BLaER1 treated with 17β-estradiol and CSF1 and Interleukin-3, amounts not matched to agents 10 nM and 100 nM (cell line): ENCODE results near the gene ISM2.
A peak's percentile ranks its signal among the peaks of the same experiment; 100 is the strongest.

ENCODE experiments used
- H3K27ac ChIP-seq, 11 experiments: shearing (Covaris generic); formaldehyde crosslinking; 2 replicates each; pipeline ENCODE4 v1.8.1; 2022
- H3K27me3 ChIP-seq, 11 experiments: shearing (Covaris generic); formaldehyde crosslinking; 2 replicates each; pipeline ENCODE4 v1.8.1; 2022
- H3K36me3 ChIP-seq, 11 experiments: shearing (Covaris generic); formaldehyde crosslinking; 2 replicates each; pipeline ENCODE4 v1.8.1; 2022
- H3K4me1 ChIP-seq, 10 experiments: shearing (Covaris generic); formaldehyde crosslinking; 2 replicates each; pipeline ENCODE4 v1.8.1; 2022
- H3K4me2 ChIP-seq, 11 experiments: shearing (Covaris generic); formaldehyde crosslinking; 2 replicates each; pipeline ENCODE4 v1.8.1; 2022
- H3K4me3 ChIP-seq, 10 experiments: shearing (Covaris generic); formaldehyde crosslinking; 2 replicates each; pipeline ENCODE4 v1.8.1; 2022
- H3K9ac ChIP-seq, 11 experiments: shearing (Covaris generic); formaldehyde crosslinking; 2 replicates each; pipeline ENCODE4 v1.8.1; 2022
- H3K9me3 ChIP-seq, 11 experiments: shearing (Covaris generic); formaldehyde crosslinking; replicated peaks in 1 of 11; 2 replicates each; pipeline ENCODE4 v1.8.1; 2022
- H4K20me1 ChIP-seq, 11 experiments: shearing (Covaris generic); formaldehyde crosslinking; 2 replicates each; pipeline ENCODE4 v1.8.1; 2022
- Cebpa-rat ChIP-seq, 11 experiments: shearing (Covaris generic); IDR thresholded peaks; 2 replicates each; pipeline ENCODE4 v1.8.1; 2022

Gene ISM2

DNA sequence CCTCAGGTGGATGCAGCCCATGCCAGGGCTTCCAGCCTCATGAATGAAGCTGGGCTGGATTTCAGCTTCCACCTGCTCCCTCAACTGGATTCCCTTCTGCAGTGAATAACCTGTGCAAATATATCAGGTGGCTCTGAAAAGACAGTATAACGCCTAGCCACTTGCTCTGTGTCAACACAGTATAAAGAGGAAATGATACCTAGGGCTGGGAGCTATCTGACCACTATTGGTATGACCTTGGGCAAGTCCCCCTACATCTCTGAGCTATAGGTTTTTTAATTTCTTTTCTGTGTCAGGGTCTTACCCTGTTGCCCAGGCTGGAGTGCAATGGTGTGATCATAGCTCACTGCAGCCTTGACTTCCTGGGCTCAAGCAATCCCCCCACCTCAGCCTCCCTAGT, 19.8 kb downstream of the ISM2 start:
- no peak for TF ChIP-seq Cebpa-rat (IDR thresholded peaks at IDR 0.05)

DNA sequence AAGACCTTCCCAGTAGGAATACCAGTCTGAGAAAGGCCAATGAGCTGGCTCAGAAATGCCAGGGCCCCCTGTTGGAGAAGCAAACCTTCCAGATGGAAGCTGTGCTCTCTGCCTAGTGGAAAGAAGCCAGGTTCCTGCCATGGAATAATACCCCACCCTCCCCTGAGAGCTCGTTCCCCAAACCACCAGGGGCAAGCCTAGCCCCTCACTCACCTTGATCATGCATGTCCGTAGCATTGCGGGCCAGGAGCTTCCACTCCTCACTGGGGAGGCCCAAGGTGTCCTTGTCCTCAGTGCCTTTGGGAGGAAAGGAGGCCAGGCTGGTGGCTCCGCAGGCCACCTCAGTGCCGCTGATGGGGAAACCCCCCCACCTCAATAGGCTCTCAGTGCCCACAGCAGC, 20.6 kb downstream of the ISM2 start:
- Histone ChIP-seq H3K4me3 (no peak overlapping the region), H3K9ac (no peak overlapping the region), H3K36me3 (no peaks in the 10 kb centered on the region), H3K4me2 (no peak overlapping the region), H3K27ac (no peak overlapping the region), H3K4me1 (peaks cover 0 to 35% (median 24%) of the 10 kb centered on the region in 10 experiments; a peak in 17 of 20 replicates), H3K27me3 (no peaks in the 10 kb centered on the region), H3K9me3 (no peaks in the 10 kb centered on the region), H4K20me1 (peaks cover 0 to 5% (median 0%) of the 10 kb centered on the region in 11 experiments; a peak in 2 of 22 replicates)
- TF ChIP-seq Cebpa-rat (IDR thresholded peaks at IDR 0.05) = no peak

More for the DNA sequence above, 19.8 kb downstream of the ISM2 start:
- Histone ChIP-seq H3K36me3 (no peaks in the 10 kb centered on the region), H3K27me3 (no peaks in the 10 kb centered on the region), H3K4me2 (no peak overlapping the region), H3K4me3 (no peak overlapping the region), H4K20me1 (peaks cover 0 to 5% (median 0%) of the 10 kb centered on the region in 11 experiments; a peak in 2 of 22 replicates), H3K27ac (no peak overlapping the region), H3K4me1 (peaks cover 0 to 40% (median 29%) of the 10 kb centered on the region in 10 experiments; a peak in 17 of 20 replicates), H3K9ac (no peak overlapping the region), H3K9me3 (no peaks in the 10 kb centered on the region)

DNA sequence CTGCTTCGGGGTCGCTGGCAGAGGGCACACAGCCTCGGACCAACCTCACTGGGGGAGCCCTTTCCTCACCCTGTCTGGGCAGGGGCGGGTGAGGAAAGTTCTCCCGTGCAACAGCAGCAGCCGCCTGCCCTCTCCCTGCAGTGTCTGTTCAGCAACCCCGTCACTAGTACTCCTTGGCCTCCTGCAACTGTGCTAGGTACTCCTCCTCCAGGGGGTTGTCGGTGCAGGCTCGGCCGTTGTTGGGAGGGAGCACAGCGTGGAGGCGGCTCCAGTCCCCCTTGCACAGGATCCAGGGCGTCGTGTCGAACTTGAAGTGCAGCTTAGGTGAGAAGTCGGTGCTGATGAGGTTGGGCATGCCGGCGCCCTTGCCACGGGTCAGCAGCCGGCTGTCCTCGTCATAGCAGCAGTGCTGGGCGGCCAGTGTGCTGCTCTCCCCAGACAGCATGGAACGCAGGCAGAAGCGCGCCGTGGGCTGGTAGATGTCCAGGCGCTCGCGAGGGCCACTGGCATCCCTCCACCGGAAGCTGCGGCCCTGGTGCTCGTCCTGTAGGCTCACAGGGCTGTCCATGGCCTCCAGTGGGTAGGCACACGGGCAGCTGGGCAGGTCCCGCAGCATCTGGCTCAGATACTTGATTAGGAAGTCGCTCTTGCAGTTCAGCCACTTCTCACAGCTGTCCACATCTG, 23.0 kb downstream of the ISM2 start:
- Histone ChIP-seq H3K27ac (no peak overlapping the region), H3K27me3 (no peaks in the 10 kb centered on the region), H3K4me2 (no peak overlapping the region), H3K4me3 (no peak overlapping the region), H3K4me1 (peaks cover 0 to 12% (median 3%) of the 10 kb centered on the region in 10 experiments; a peak in 6 of 20 replicates), H3K36me3 (no peaks in the 10 kb centered on the region), H3K9ac (no peak overlapping the region), H3K9me3 (no peaks in the 10 kb centered on the region), H4K20me1 (peaks cover 0 to 5% (median 0%) of the 10 kb centered on the region in 11 experiments; a peak in 2 of 22 replicates)
- TF ChIP-seq Cebpa-rat (IDR thresholded peaks at IDR 0.05) = no peak

DNA sequence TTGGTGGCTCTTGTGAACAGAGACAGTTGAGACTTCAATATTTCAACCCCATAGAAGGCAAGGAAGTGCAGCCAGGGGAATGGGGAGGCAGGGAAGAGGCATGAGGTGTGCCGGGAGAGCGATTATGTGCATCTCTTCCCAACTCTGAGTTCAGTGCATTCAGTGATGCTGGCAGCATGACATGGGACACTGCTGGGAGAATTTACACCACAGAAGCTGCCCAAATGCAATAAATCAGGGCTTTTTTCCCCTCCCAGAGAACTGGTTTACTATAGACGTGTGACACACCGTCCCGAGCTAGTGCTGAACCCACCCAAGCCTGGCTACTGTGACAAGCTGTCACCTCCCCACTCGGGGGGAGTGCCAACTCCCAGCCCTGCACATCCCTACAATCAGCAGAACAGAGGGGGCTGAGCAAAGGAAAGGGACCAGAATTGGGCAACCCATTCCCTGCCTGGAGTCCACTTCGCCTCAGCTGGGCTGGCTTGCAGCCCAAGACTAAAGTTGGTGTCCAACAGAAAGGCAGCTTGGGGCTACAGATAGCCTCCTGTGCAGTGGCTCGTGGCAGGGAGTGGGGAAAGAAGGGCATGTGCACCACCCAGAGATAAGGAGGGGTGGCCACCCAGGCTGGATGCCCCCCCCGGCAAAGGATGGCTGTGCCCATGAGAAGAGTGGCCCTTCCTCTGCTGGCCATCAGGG, 24.0 kb downstream of the ISM2 start:
- no peak overlapping the region for H3K4me3 ChIP-seq
- peaks cover 1 to 9% (median 4%) of the 10 kb centered on the region in 11 experiments for H3K36me3 ChIP-seq
- H3K9me3 ChIP-seq = no peaks in the 10 kb centered on the region
- peaks cover 0 to 8% (median 2%) of the 10 kb centered on the region in 11 experiments; a peak in 11 of 22 replicates for H4K20me1 ChIP-seq
- H3K27me3 ChIP-seq = no peaks in the 10 kb centered on the region
- TF ChIP-seq Cebpa-rat (IDR thresholded peaks at IDR 0.05) = no peak
- peaks cover 0 to 12% (median 3%) of the 10 kb centered on the region in 10 experiments; a peak in 6 of 20 replicates for H3K4me1 ChIP-seq
- H3K4me2 ChIP-seq = peak overlapping the region in 3 of 11 experiments; percentile 1 to 32 (median 18); a peak in 4 of 22 replicates
- H3K9ac ChIP-seq = no peak overlapping the region
- H3K27ac ChIP-seq = no peak overlapping the region

DNA sequence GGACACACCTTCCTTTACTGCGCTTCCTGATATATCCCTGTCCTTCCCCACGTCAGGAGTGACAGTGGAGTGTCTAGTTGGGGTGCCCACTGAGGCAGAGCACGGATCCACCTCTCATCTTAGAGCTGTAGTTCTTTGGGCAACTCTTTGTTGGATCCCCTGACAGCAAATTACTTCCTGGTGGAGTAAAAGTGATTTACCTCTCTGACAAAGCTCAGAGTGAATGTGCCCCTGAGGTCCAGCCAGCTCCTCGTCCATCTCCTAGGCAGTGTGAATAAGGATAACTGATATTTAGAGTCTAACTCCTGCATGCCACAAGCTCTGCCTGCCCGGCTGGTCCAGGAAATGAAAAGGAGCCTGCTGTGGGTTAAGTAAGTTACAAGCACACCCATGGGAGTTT, 24.7 kb downstream of the ISM2 start:
- peaks cover 8 to 16% (median 11%) of the 10 kb centered on the region in 11 experiments for H3K36me3 ChIP-seq
- H4K20me1 ChIP-seq = peaks cover 0 to 15% (median 9%) of the 10 kb centered on the region in 11 experiments; a peak in 14 of 22 replicates
- H3K27me3 ChIP-seq = no peaks in the 10 kb centered on the region
- no peak overlapping the region for H3K4me3 ChIP-seq
- peaks cover 0 to 12% (median 3%) of the 10 kb centered on the region in 10 experiments; a peak in 6 of 20 replicates for H3K4me1 ChIP-seq
- H3K4me2 ChIP-seq = peak overlapping the region in 4 of 11 experiments; percentile 1 to 32 (median 14); a peak in 5 of 22 replicates
- H3K9ac ChIP-seq = no peak overlapping the region
- H3K27ac ChIP-seq = no peak overlapping the region
- TF ChIP-seq Cebpa-rat (IDR thresholded peaks at IDR 0.05) = no peak
- H3K9me3 ChIP-seq = no peaks in the 10 kb centered on the region

DNA sequence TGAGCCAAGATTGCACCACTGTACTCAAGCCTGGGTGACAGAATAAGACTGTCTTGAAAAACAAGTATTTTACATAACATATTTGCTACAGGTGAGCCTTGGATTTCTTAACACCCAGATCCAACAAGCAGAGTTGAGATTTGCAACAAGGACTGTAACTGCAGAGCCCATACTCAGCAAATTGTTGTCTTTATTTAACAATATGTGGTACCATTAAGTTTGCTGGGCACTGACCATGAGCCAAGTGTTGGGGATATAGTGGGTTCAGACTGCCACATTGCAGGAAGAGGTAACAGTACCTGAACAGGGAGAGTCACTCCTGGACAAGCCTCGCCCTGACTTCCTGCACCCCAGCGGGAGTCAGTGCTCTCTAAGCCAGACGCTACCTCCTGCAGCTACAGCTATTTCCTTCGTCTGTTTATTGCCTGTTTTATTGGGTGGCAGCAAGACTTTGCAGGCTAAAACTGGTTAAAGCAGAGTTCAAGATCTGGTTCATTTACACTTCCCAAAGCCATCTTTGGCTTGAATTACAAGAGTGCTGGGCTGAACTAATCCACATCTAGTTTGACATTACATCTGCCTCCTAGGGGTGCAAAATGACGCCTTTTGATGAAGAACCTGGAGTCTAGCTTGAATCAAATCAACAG, 28.3 kb downstream of the ISM2 start:
- no peak overlapping the region for H3K4me2 ChIP-seq
- no peak overlapping the region for H3K4me3 ChIP-seq
- H3K9ac ChIP-seq = no peak overlapping the region
- no peaks in the 10 kb centered on the region for H3K27me3 ChIP-seq
- peaks cover 0 to 51% (median 40%) of the 10 kb centered on the region in 11 experiments; a peak in 18 of 22 replicates for H4K20me1 ChIP-seq
- no peaks in the 10 kb centered on the region for H3K9me3 ChIP-seq
- TF ChIP-seq Cebpa-rat (IDR thresholded peaks at IDR 0.05) = no peak
- peaks cover 0 to 12% (median 3%) of the 10 kb centered on the region in 10 experiments; a peak in 6 of 20 replicates for H3K4me1 ChIP-seq
- H3K27ac ChIP-seq = no peak overlapping the region
- H3K36me3 ChIP-seq = peaks cover 44 to 52% (median 47%) of the 10 kb centered on the region in 11 experiments

DNA sequence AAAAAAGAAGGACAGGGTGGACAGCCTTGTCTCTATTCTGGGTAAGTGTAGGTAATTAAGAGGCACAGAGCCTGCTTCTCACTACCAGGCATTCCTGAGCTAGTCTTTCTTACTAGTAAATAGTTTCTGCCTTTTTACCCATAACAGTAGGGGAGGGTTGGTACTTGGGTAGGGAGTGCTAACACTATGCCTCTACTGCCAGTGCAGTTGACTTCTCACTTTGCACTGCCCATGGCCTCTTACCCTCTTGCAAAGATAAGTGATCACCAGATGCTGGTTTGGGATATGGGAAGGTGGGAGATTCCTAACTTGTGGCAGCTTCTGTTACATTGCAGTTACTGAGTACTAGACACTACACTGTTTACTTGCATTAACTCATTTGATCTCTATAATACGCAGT, 29.1 kb downstream of the ISM2 start:
- H3K9me3 ChIP-seq = no peaks in the 10 kb centered on the region
- no peak overlapping the region for H3K4me3 ChIP-seq
- no peak for TF ChIP-seq Cebpa-rat (IDR thresholded peaks at IDR 0.05)
- H3K27me3 ChIP-seq = no peaks in the 10 kb centered on the region
- H3K36me3 ChIP-seq = peaks cover 52 to 60% (median 55%) of the 10 kb centered on the region in 11 experiments
- H3K4me2 ChIP-seq = no peak overlapping the region
- H4K20me1 ChIP-seq = peaks cover 0 to 59% (median 47%) of the 10 kb centered on the region in 11 experiments; a peak in 18 of 22 replicates
- no peak overlapping the region for H3K9ac ChIP-seq
- peaks cover 0 to 10% (median 2%) of the 10 kb centered on the region in 10 experiments; a peak in 6 of 20 replicates for H3K4me1 ChIP-seq
- H3K27ac ChIP-seq = no peak overlapping the region

DNA sequence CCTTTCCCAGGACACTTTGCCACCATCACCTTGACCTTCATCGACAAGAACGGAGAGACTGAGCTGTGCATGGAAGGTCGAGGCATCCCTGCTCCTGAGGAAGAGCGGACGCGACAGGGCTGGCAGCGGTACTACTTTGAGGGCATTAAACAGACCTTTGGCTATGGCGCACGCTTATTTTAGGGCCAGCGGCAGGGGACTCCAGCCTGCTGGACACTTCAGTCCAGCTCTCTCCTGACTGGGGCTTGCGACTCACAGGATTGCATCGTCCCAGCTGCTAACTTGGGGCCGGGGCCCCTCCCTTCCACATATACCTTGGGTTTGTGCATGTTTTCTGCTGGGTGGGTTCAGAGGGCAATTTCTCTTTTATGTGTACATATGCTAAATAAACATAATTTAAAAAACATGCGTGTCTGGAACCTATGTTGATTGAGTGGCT, 29.5 kb downstream of the ISM2 start:
- Histone ChIP-seq H3K4me3 (no peak overlapping the region), H3K36me3 (peaks cover 56 to 65% (median 59%) of the 10 kb centered on the region in 11 experiments), H3K4me2 (no peak overlapping the region), H3K27ac (no peak overlapping the region), H3K9ac (no peak overlapping the region), H3K27me3 (no peaks in the 10 kb centered on the region), H3K4me1 (peaks cover 0 to 6% (median under 1%) of the 10 kb centered on the region in 10 experiments; a peak in 6 of 20 replicates), H3K9me3 (no peaks in the 10 kb centered on the region), H4K20me1 (peaks cover 0 to 63% (median 52%) of the 10 kb centered on the region in 11 experiments; a peak in 18 of 22 replicates)
- TF ChIP-seq Cebpa-rat (IDR thresholded peaks at IDR 0.05) = no peak
